ENCODE results near the gene TMEM109.

GRCh38 chr11:60928563-60929001, 14.6 kb downstream of the TMEM109 start:
- TF ChIP-seq CTCF (IDR thresholded peaks at IDR 0.05; ENCODE audit: low read depth, low read length) (no peak), EZH2phosphoT487 (IDR thresholded peaks at IDR 0.05; ENCODE audit: low read depth) (no peak)

Data from OCI-LY3 (cell line).